Umbilical cord (tissue), 2 donors: ENCODE measurements around the gene CRAT. TPM values are rescaled to one million over a fixed set of nuclear protein-coding genes. Genes with fewer than 3 reads are reported as not detected.

Source experiments
- DNase-seq: peaks from one replicate; pipeline ENCODE4 v3.0.0-alpha.2; 2015; ENCODE audit warnings: low spot score
- total RNA-seq: library from RNA; depleted of rRNA; stranded (reverse); fragments of >200 nt; gene quantifications from one replicate; pipeline ENCODE4 v1.2.3, GENCODE V29; 2014; ENCODE audit warnings: low replicate concordance; ENCODE audit not compliant: insufficient read depth

The CRAT gene
- total RNA-seq = 27.9 TPM

DNA sequence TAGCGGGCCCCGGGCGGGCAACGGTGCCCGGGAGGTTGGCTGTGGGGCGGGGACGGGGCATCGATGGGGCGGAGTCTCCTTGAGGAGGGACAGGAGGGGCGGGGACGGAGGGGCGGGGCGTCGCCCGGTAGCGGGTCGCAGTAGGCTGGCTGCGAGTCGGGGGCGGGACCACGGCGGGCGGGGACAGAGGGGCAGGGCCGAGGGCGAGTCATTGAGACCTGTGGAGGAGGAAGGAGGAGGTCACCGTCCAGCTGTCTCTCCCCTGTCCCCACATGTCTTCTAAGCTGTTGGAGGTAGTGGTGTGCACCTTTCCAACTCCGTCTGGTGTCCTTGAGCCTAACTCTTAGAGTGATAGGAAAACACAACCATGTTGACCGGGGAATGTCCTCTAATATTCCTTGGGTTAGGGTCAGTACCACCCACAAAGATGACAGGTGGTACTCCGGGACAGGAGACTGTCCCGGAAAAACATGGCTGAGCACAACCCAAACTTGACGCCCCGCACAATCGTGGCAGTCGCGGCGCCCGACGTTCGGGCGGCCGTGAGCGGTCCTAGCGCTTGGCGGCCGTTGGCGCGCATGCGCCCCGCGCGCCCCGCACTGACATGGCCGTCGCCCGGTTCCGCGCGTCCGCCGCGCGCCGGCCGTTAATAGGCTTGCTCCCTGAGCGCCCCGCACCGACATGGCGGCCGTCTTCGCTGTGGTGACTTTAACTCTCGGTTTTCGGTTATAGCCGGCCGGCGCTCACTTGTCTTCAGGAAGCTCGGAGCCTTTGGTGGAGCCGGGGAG, at the start of gene CRAT, which contains the start of gene PTPA:
Gene CRAT, minus strand, starts transcription at position 54 of the 788 bp plus-strand sequence. CDS start 284 bp downstream, outside the sequence.
Gene PTPA, plus strand, starts transcription at position 676 of the 788 bp plus-strand sequence. CDS start 186 bp downstream, outside the sequence.
- DNase-seq = peak; percentile 97

GRCh38 chr9:129156163-129156562, 45.6 kb upstream of the CRAT start:
- DNase-seq = no peak

DNA sequence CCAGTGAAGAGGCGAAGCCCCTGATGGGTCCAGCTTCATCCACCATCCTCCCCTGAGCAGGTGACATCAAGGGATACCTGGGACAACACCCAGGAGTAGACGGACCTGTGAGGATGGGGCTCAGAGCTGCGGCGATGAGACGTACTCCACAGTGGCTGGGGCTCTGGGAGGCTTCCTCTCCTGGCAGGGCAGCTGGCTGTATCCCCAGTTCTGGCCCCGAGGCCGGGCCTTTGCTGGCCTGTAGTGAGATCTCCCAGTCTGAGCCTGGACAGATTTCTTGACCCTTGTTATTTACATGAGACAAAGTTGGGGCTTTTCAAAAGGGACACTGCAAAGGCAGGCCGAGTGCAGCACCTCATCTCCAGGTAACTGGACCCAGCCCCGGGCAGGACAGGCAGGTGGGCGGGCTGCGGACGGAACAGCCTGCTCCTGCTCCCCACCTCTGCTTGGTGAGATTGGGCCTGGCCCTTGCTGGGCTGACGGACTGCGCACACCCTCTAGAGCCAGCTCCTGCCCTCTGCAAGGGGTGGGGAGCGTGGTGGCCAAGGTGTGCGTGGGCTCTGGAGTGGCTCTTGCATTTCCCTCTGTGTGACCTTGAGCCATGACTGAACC, 44.4 kb upstream of the CRAT start:
- no peak for DNase-seq

GRCh38 chr9:129151469-129151868, 40.9 kb upstream of the CRAT start:
- no peak for DNase-seq

DNA sequence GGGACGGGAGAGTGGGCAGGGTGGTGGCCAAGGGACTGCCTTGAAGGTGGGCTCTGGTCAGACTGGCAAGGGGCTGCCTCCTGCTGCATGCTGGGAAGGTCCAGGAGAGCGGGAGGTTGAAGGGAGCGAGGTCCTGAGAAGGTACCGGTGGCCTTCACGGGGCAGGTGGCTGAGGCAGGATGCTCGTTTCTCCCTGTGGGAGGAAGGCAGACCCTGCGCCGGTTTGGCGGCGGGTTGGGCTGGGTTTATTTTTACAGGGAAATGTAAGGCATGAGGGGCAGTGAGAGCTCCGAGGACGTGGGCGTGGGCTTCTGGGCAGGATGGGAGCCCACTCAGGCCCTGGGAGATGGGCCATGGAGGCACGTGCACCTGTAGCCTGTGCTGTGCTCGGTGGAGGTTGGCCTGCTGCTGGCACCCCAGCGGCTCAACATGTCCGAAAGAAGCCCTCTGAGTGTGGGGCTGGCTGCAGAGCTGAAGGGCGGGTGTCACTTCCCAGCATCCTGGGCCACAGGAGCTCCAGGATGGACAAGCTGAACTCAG, 40.1 kb upstream of the CRAT start:
- DNase-seq = no peak

DNA sequence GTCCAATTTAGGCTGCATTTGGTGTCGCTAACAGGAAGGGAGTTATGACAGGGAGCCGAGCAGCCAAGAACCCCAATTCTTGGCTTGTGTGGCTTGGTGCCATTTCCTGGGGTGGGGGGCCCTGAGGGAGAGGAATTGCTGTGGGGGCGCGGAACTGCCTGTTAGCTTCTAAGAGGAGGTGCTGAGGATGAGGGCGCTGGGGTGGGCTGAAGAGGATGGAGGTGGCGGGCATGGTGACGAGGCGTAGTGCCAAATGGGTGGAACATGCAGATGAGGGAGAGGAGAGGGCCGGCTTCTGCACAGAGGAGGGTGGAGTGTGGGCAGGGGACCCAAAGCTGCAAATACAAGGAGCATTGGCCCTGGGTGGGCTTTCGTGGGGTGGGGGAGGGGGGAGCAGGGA, 39.5 kb upstream of the CRAT start:
- DNase-seq = no peak

DNA sequence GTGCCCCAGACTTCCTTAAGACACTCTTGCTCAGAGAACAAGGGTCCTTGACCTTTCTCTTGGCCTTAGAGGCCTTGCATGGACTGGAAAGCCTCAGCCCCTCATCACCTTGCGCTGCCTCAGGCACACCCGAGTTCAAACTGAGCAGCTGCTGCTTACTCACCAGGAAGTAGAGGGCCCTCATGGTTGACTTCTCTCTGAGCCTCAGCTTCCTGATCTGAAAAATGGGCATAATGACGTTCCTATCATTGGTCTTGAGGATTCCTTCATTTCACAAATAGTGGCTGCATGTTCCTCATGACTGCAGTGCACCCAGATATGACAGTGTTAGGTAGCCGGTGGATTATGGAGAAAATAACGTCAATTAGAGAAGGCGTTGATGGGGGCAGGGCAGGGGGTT, 38.8 kb upstream of the CRAT start:
- DNase-seq = no peak

GRCh38 chr9:129148463-129149204, 38.0 kb upstream of the CRAT start:
- DNase-seq = no peak

DNA sequence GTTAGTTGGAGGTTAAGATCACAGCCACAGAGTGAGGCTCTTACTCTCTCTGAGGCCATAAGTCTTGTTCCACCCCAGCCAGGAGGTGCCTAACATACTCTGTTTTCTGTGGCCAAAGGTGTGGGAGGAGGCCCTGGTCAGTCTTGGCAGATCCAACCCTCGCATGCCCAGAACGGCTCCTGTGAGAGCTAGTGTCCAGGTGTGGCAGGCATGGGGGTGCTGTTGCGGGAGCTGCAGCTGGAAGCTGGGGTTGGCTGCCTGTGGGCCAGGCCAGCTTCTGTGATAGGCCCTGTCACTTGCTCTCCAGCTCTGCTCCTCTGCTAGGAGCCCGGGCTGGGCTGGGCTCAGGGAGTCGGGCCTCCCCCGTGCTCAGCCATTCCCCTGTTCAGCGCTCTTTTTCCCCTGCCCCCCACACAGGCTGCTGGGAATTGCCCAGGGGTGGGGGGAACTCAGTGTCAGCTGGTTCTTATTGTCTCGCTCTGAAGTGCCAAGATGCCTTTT, 35.9 kb upstream of the CRAT start:
- DNase-seq = peak; percentile 55

- peak; percentile 80 for DNase-seq
Observed at GRCh38 chr9:129145841-129146292, 35.3 kb upstream of the CRAT start.

DNA sequence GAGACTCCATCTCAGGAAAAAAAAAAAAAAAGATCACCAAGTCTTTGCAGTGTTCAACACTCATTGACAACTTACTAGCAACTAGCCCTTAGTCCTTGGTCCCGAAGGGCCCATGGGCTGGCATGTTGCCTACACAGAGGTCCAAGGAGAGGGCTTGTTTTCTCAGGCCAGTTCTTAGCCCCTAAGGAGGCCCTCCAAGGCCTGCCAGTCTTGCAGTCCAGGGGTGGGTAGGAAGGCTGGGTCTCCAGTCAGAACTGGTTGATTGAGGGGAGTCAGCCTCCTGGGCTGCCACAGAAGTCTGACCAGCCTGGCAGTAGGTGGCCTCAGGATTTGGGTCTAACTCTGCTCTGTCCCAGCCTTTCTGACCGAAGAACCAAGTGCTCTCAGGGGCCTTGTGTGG, 34.7 kb upstream of the CRAT start:
- DNase-seq = no peak

- DNase-seq = peak; percentile 90
Observed at GRCh38 chr9:129143031-129143927, 32.7 kb upstream of the CRAT start.

DNA sequence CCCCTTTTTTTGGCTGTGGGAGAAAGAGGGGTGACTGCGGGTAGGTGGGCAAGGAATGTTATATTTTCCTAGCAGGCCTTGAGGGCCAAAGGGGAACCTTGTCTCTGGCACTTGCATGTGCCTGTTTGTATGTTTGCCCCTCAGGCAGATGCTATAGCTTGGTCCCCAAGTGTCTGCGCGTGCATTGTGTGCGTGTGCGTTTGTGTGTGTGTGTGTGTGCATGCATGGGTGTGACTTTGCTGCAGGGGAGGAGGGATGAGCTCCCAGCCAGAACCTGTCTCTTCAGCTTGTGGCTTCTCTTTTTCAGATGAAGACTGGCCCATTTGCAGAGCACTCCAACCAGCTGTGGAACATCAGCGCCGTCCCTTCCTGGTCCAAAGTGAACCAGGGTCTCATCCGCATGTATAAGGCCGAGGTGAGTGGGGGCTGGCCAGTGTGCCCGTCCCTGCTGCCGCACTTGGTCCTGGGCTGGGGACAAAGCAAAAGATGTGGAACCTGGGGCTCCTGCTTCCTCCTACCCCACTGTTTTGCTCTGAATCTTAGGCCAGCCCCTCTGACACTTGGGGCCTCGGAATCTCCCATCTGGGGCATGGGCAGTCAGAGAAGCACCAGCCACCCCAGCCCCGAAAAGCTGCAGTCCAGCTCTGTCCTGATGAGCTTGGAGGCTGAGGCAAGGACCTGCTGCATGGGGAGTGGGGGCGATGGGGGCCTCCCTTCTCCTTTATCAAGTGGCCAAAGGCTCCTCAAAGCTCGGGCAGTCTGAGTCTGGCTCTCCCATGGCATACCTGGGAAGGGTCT, 31.7 kb upstream of the CRAT start:
- DNase-seq = no peak

- peak; percentile 84 for DNase-seq
Observed at GRCh38 chr9:129141066-129142041, 30.8 kb upstream of the CRAT start.

DNA sequence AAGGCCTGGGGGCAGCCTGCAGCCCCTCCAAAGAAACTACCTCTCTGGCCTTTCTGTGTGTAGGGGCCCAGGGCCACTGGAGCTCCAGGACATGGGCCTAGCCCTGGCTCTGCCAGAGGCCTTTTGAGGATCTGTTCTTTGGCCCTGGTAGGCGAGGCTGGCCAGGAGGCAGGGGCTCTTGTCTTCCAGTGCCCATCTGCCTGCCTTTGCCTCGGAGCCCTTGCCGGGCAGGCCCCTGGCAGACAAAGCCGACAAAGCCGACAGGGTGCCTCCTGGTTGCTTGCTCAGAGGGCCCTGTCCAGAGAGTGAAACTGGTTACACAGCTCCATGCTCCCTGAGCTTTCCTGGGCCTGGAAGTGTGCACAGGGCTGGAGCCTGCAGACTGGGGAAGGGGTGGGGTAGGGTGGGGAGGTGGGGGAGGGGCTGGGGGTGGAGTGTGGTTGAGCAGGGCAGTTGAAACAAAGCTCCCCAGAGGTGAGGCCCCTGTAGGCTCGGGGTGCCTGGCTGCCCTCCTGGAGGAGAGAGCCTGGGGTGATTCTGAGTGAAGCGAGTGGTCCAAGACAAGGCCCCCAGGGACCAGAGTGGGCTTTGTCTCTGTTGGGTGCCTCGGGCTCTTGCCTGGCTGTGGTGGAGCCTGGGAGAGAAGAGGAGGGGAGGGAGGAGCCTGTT, 29.9 kb upstream of the CRAT start:
- DNase-seq = peak; percentile 72

- DNase-seq = peak; percentile 100
Observed at GRCh38 chr9:129139993-129140396, 29.4 kb upstream of the CRAT start.

GRCh38 chr9:129139233-129139992, 28.8 kb upstream of the CRAT start:
- DNase-seq = peak; percentile 95
